ENCODE results near the gene CLPX. TPM values are rescaled to one million over a fixed set of nuclear protein-coding genes. Genes with fewer than 3 reads are reported as not detected.

The CLPX gene
- total and polyA plus RNA-seq, 9 of the 15 experiments (the other 6 are each of a cell fraction or from before 2014, with no cell fraction given): 11.2 to 83.3 (median 51.3) TPM

- ATAC-seq (no peak), FAIRE-seq (no peak), DNase-seq (ENCODE audit: extremely low read depth in 1 of 4, low spot score in 3 of 4) (no peak)
- Histone ChIP-seq H3K36me3 (ENCODE audit: control insufficient read depth, insufficient read depth, low read length) (no peaks in the 10 kb centered on the region), H3K9me1 (ENCODE audit: control insufficient read depth, insufficient read depth, low read length) (no peaks in the 10 kb centered on the region), H2AFZ (ENCODE audit: low read depth, low read length) (peak overlapping the region; percentile 58), H3K9me3 (replicated peaks; ENCODE audit: control insufficient read depth, insufficient read depth, low read depth, low read length) (no peaks in the 10 kb centered on the region), H3K9ac (ENCODE audit: insufficient read depth in 1 of 2, low read depth in 2 of 2, low read length in 2 of 2) (peak overlapping the region in 1 of 2 experiments; percentile 9; a peak in 1 of 4 replicates), H3K79me2 (ENCODE audit: control insufficient read depth, insufficient read depth, low read length) (no peaks in the 10 kb centered on the region), H4K20me1 (replicated peaks; ENCODE audit: control insufficient read depth, insufficient read depth, low read length) (0 out of 2 replicates have a peak, but pooled peaks cover 3% of the 10 kb centered on the region), H3K4me3 (no peak overlapping the region), H3K27ac (ENCODE audit: extremely low read depth, low read depth, low read length) (no peak overlapping the region), H3K4me2 (ENCODE audit: insufficient read depth, low read length) (no peak overlapping the region), H3K4me1 (replicated peaks in 1 of 2; ENCODE audit: control insufficient read depth in 2 of 2, insufficient read depth in 2 of 2, low read length in 2 of 2) (peaks cover 22 to 24% of the 10 kb centered on the region in 2 experiments; a peak in 3 of 5 replicates), H3K27me3 (ENCODE audit: control insufficient read depth in 2 of 2, insufficient read depth in 2 of 2, low read length in 2 of 2) (peaks cover 13 to 17% of the 10 kb centered on the region in 2 experiments; a peak in 4 of 5 replicates)
- no peak for TF ChIP-seq ZNF134 (CRISPR knock-in tag; conservative IDR thresholded peaks at IDR 0.05)
- TF ChIP-seq SREBF2 (CRISPR knock-in tag; IDR thresholded peaks at IDR 0.05): no peak
- no peak for TF ChIP-seq FOXJ2 (tag; IDR thresholded peaks at IDR 0.05)
- TF ChIP-seq FOXA3 (CRISPR knock-in tag; conservative IDR thresholded peaks at IDR 0.05 in 1 of 2, IDR thresholded peaks at IDR 0.05 in 1 of 2): no peak
- no peak for TF ChIP-seq ATF3 (IDR thresholded peaks at IDR 0.05)
- no peak for TF ChIP-seq ATF3 (CRISPR knock-in tag; conservative IDR thresholded peaks at IDR 0.05)
- TF ChIP-seq SAFB (IDR thresholded peaks at IDR 0.05; ENCODE audit: borderline replicate concordance, low read depth, low read length): no peak
- TF ChIP-seq SMAD1 (IDR thresholded peaks at IDR 0.05; ENCODE audit: low read depth, low read length, partially characterized antibody): no peak
- no peak for TF ChIP-seq ZBTB17 (CRISPR knock-in tag; IDR thresholded peaks at IDR 0.05)
- no peak for TF ChIP-seq L3MBTL2 (IDR thresholded peaks at IDR 0.05)
- in situ Hi-C loops (cut with MboI) (no loop called here), intact Hi-C loops (cut with micrococcal nuclease) (no loop called here)
- WGBS (ENCODE audit: insufficient coverage, low coverage, missing lambda C conversion rate): 30% methylated on average over 5 of the region's 6 CpGs
- CTCF ChIA-PET (ENCODE audit: low intra/inter-chr PET ratio): interaction anchor here (1.2 to 1.3 kb wide), 2 partner anchors 59 to 86 kb away, joined by 3 to 8 read pairs; no protein-coding TSS in a partner anchor
- no TSS peak for BruUV-seq (replicated peaks)
- POLR2A ChIA-PET: interaction anchor here (0.5 to 6.6 kb wide), 9 partner anchors 17 to 621 kb away, joined by 3 to 54 read pairs (median 3); partner anchors contain the start of gene RNU5B-1
These were observed 26.4 kb upstream of the CLPX start for GRCh38 chr15:65211482-65211982.

All from K562 (cell line).